IMR-90 (cell line): Measurements from ENCODE around the gene PLD1. TPM values are rescaled to one million over a fixed set of nuclear protein-coding genes. Genes with fewer than 3 reads are reported as not detected.

Experiments used
- ATAC-seq: fragments of 200-7000 bp; cut with Tn5 transposase; 2 replicates; pipeline ENCODE4 v1.9.1; 2020; ENCODE audit warnings: low read depth, mild to moderate bottlenecking, moderate library complexity
- BruUV-seq: library from RNA; stranded (reverse); fragments of 400-500 nt; replicated peaks from 2 replicates; lab custom pipeline; 2021; lab: Mats Ljungman, UMichigan
- CTCF ChIA-PET: fragments of 300-600 bp; formaldehyde crosslinking; extraction: SDS; loops from one replicate; lab custom pipeline; 2021; ENCODE audit warnings: antibody characterized with exemption; lab: Yijun Ruan, JAX
- POLR2A ChIA-PET: fragments of 300-600 bp; sonication (Branson Sonifier 250); formaldehyde crosslinking; loops from one replicate; lab custom pipeline; 2022; ENCODE audit warnings: antibody characterized with exemption; ENCODE audit not compliant: unreplicated experiment; lab: Charles Lee
- DNase-seq: peaks from one replicate; pipeline ENCODE4 v3.0.0; 2013
- H2AFZ ChIP-seq: replicated peaks from 2 replicates; pipeline ENCODE3; 2013; ENCODE audit warnings: low read length, mild to moderate bottlenecking; ENCODE audit not compliant: poor library complexity
- H2AK5ac ChIP-seq: 2 replicates; pipeline ENCODE4 v1.6.1; 2013; ENCODE audit warnings: low read depth, low read length, inconsistent platforms
- H2AK9ac ChIP-seq: replicated peaks from 2 replicates; pipeline ENCODE3; 2013; ENCODE audit warnings: mild to moderate bottlenecking, low read depth, low read length, moderate library complexity; ENCODE audit not compliant: poor library complexity
- H2BK120ac ChIP-seq: 2 replicates; pipeline ENCODE4 v1.6.1; 2013; ENCODE audit warnings: low read depth, low read length, inconsistent platforms
- H2BK15ac ChIP-seq: 3 replicates; pipeline ENCODE4 v1.6.1; 2013; ENCODE audit warnings: low read depth, low read length, inconsistent platforms
- H2BK20ac ChIP-seq: 2 replicates; pipeline ENCODE4 v1.6.1; 2013; ENCODE audit warnings: low read depth, mild to moderate bottlenecking, inconsistent platforms, low read length, moderate library complexity
- H2BK5ac ChIP-seq: 2 replicates; pipeline ENCODE4 v1.6.1; 2013; ENCODE audit warnings: mild to moderate bottlenecking, low read depth, low read length, inconsistent platforms; ENCODE audit not compliant: poor library complexity, severe bottlenecking
- H3K14ac ChIP-seq: replicated peaks from 2 replicates; pipeline ENCODE4 v1.6.1; 2013; ENCODE audit warnings: low read depth, low read length, inconsistent platforms
- H3K18ac ChIP-seq: 2 replicates; pipeline ENCODE4 v1.6.1; 2013; ENCODE audit warnings: low read depth, low read length, control low read depth
- H3K23ac ChIP-seq: 2 replicates; pipeline ENCODE4 v1.6.1; 2013; ENCODE audit warnings: low read depth, low read length, inconsistent platforms
- H3K27ac ChIP-seq: 2 replicates; pipeline ENCODE4 v1.5.1; 2013; ENCODE audit warnings: mild to moderate bottlenecking, control low read depth, low read length; ENCODE audit not compliant: insufficient read depth
- H3K27me3 ChIP-seq: 2 replicates; pipeline ENCODE4 v1.6.1; 2013; ENCODE audit warnings: low read length; ENCODE audit not compliant: control insufficient read depth, insufficient read depth
- H3K36me3 ChIP-seq: 2 replicates; pipeline ENCODE4 v1.6.1; 2013; ENCODE audit warnings: low read length, mixed read lengths; ENCODE audit not compliant: control insufficient read depth, insufficient read depth
- H3K4ac ChIP-seq: 2 replicates; pipeline ENCODE4 v1.6.1; 2013; ENCODE audit warnings: low read depth, low read length, inconsistent platforms
- H3K4me1 ChIP-seq: 2 replicates; pipeline ENCODE4 v1.6.1; 2013; ENCODE audit warnings: low read length, mixed read lengths; ENCODE audit not compliant: control insufficient read depth, insufficient read depth
- H3K4me2 ChIP-seq: 2 replicates; pipeline ENCODE4 v1.6.1; 2013; ENCODE audit warnings: low read depth, mild to moderate bottlenecking, control low read depth, low read length, moderate library complexity
- H3K4me3 ChIP-seq: 2 replicates; pipeline ENCODE4 v1.5.1; 2013; ENCODE audit warnings: low read depth, mild to moderate bottlenecking, control low read depth, low read length, moderate library complexity; ENCODE audit not compliant: insufficient read depth
- H3K56ac ChIP-seq: 2 replicates; pipeline ENCODE4 v1.6.1; 2013; ENCODE audit warnings: low read length, inconsistent platforms; ENCODE audit not compliant: insufficient read depth; ENCODE audit errors: extremely low read depth
- H3K79me1 ChIP-seq, 2 experiments: 2 replicates each; pipeline ENCODE4 v1.6.1; 2013; ENCODE audit warnings: low read length in 2 of 2, inconsistent platforms in 1 of 2, low read depth in 1 of 2
- H3K9ac ChIP-seq: 2 replicates; pipeline ENCODE4 v1.6.1; 2013; ENCODE audit warnings: low read depth, low read length, control low read depth
- H3K9me1 ChIP-seq: 2 replicates; pipeline ENCODE4 v1.6.1; 2013; ENCODE audit warnings: low read length, inconsistent platforms; ENCODE audit not compliant: insufficient read depth
- H3K9me3 ChIP-seq: 2 replicates; pipeline ENCODE4 v1.6.1; 2013; ENCODE audit warnings: low read length; ENCODE audit not compliant: control insufficient read depth, insufficient read depth
- H4K20me1 ChIP-seq: 2 replicates; pipeline ENCODE4 v1.6.1; 2013; ENCODE audit warnings: low read length, inconsistent platforms; ENCODE audit not compliant: insufficient read depth
- H4K5ac ChIP-seq: 2 replicates; pipeline ENCODE4 v1.6.1; 2013; ENCODE audit warnings: mild to moderate bottlenecking, low read depth, low read length, control low read depth
- H4K8ac ChIP-seq, 2 experiments: 2 replicates each; pipeline ENCODE4 v1.6.1; 2013; ENCODE audit warnings: low read depth in 2 of 2, low read length in 2 of 2, control low read depth in 1 of 2, inconsistent platforms in 1 of 2
- H4K91ac ChIP-seq: 2 replicates; pipeline ENCODE4 v1.6.1; 2013; ENCODE audit warnings: low read depth, low read length, inconsistent platforms; ENCODE audit not compliant: insufficient read depth
- BHLHE40 ChIP-seq: fragments of 150-350 bp; IDR thresholded peaks from 2 replicates; pipeline ENCODE4 v1.6.1; 2016; ENCODE audit warnings: mild to moderate bottlenecking, low read depth, low read length
- CEBPB ChIP-seq: IDR thresholded peaks from 2 replicates; pipeline ENCODE4 v1.6.1; 2012; ENCODE audit warnings: low read depth, low read length, improper control_type of control experiment
- CHD1 ChIP-seq: IDR thresholded peaks from 2 replicates; pipeline ENCODE4 v1.6.1; 2012; ENCODE audit warnings: low read depth, low read length, improper control_type of control experiment
- FOS ChIP-seq: fragments of 150-350 bp; IDR thresholded peaks from 2 replicates; pipeline ENCODE4 v1.6.1; 2016; ENCODE audit warnings: low read depth, low read length
- MAFK ChIP-seq: IDR thresholded peaks from 2 replicates; pipeline ENCODE4 v1.6.1; 2012; ENCODE audit warnings: low read depth, low read length, improper control_type of control experiment
- MAZ ChIP-seq: IDR thresholded peaks from 2 replicates; pipeline ENCODE4 v1.6.1; 2012; ENCODE audit warnings: low read depth, mild to moderate bottlenecking, low read length, improper control_type of control experiment, moderate library complexity, borderline replicate concordance
- MXI1 ChIP-seq: IDR thresholded peaks from 2 replicates; pipeline ENCODE4 v1.6.1; 2012; ENCODE audit warnings: low read depth, mild to moderate bottlenecking, low read length, moderate library complexity, borderline replicate concordance
- NFE2L2 ChIP-seq: fragments of 150-350 bp; IDR thresholded peaks from 2 replicates; pipeline ENCODE4 v1.6.1; 2016; ENCODE audit warnings: low read depth, mild to moderate bottlenecking, low read length
- POLR2A ChIP-seq: IDR thresholded peaks from 2 replicates; pipeline ENCODE4 v1.6.1; 2012; ENCODE audit warnings: mild to moderate bottlenecking, low read depth, low read length
- RAD21 ChIP-seq: IDR thresholded peaks from 2 replicates; pipeline ENCODE4 v1.6.1; 2012; ENCODE audit warnings: low read length, improper control_type of control experiment
- RCOR1 ChIP-seq: IDR thresholded peaks from 2 replicates; pipeline ENCODE4 v1.6.1; 2012; ENCODE audit warnings: mild to moderate bottlenecking, low read length, improper control_type of control experiment; ENCODE audit not compliant: insufficient replicate concordance
- RFX5 ChIP-seq: IDR thresholded peaks from 2 replicates; pipeline ENCODE4 v1.8.0; 2012; ENCODE audit warnings: low read depth, mild to moderate bottlenecking, low read length, moderate library complexity
- SMC3 ChIP-seq: fragments of 150-350 bp; IDR thresholded peaks from 2 replicates; pipeline ENCODE4 v1.6.1; 2016; ENCODE audit warnings: low read depth, mild to moderate bottlenecking, antibody characterized with exemption, low read length, moderate library complexity
- USF2 ChIP-seq: fragments of 150-350 bp; IDR thresholded peaks from 2 replicates; pipeline ENCODE4 v1.6.1; 2017; ENCODE audit warnings: mild to moderate bottlenecking, antibody characterized with exemption, low read length, low read depth
- WGBS, 2 experiments: methylation state at CpG; one replicate each; pipeline versions ENCODE4 v1.1.5 to v1.1.7; 2013; ENCODE audit warnings: missing lambda C conversion rate in 2 of 2; ENCODE audit not compliant: insufficient read length in 1 of 2; ENCODE audit errors: extremely low coverage in 2 of 2; 5-methylcytosine and 5-hydroxymethylcytosine counted together
- dilution Hi-C: fragments of 300-500 bp; cut with HindIII; formaldehyde crosslinking; loops from one replicate; pipeline ENCODE4 v1.14.3; 2018; ENCODE audit warnings: low sequenced_read_pairs; ENCODE audit not compliant: unreplicated experiment
- in situ Hi-C: fragments of 300-500 bp; cut with MboI; formaldehyde crosslinking; loops from 3 replicates; pipeline ENCODE4 v1.14.3; 2019; ENCODE audit warnings: low sequenced_read_pairs, inconsistent platforms, mixed read lengths
- intact Hi-C: fragments of 100-400 bp; cut with micrococcal nuclease; formaldehyde crosslinking; loops from 2 replicates; pipeline ENCODE4 v1.10.0; 2022
- polyA plus RNA-seq, 3 experiments: library from polyadenylated mRNA; depleted of rRNA; stranded (reverse); fragments of >200 nt; gene quantifications; 2 replicates each; pipeline ENCODE4 v1.2.3, GENCODE V29; 2012; ENCODE audit warnings: low replicate concordance in 1 of 3
- total RNA-seq: library from RNA; depleted of rRNA; stranded (reverse); fragments of >200 nt; gene quantifications from 2 replicates; pipeline ENCODE4 v1.2.3, GENCODE V29; 2012
- TF ChIP-seq, protein P1 (sequence below): conservative IDR thresholded peaks from 2 replicates; pipeline ENCODE4 v1.5.1; 2012; ENCODE audit warnings: mild to moderate bottlenecking, low read depth, low read length, improper control_type of control experiment

The PLD1 gene
- total and polyA plus RNA-seq, 2 of the 4 experiments (the other 2 are of a cell fraction), result 3.3 to 9.7 TPM

DNA sequence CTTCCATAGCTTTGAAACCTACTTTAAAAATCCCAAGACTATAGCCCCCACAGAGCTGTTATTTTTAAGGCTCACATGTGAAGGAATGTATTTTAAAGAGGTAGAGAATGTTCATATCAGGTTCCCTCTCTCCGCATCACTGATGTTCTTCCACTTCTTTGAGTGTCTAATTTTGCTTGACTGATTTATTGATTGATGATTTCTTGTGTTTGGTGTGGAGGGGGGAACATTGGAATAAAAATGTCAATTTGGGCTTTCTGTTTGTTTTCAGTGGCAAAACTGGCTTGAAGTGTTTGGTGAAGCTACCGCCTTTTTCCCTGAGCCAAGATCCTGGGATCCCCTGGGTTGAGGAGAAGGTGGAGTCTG lies 30.1 kb upstream of the PLD1 start:
- no peak for ATAC-seq
- no peaks in the 10 kb centered on the region for H3K27me3 ChIP-seq
- peak overlapping the region; percentile 15; the same call in 1 of the 2 replicates for H3K14ac ChIP-seq
- peak overlapping the region; percentile 13; the same call in 1 of the 2 replicates for H4K5ac ChIP-seq
- no peak overlapping the region for H3K4me3 ChIP-seq
- peak overlapping the region; percentile 37; the same call in 1 of the 2 replicates for H4K91ac ChIP-seq
- H3K79me1 ChIP-seq, result no peaks in the 10 kb centered on the region
- no CpG with 5 or more reads among the region's 2 CpGs for WGBS, 2 experiments
- peak overlapping the region; percentile 32; the same call in 1 of the 3 replicates for H2BK15ac ChIP-seq
- ChIA-PET CTCF (no interaction called here), POLR2A (no interaction called here)
- H4K8ac ChIP-seq, result peak overlapping the region in 1 of 2 experiments; percentile 22; a peak in 1 of 4 replicates
- no TSS peak for BruUV-seq
- DNase-seq, result no peak
- peak overlapping the region; percentile 34 for H3K18ac ChIP-seq
- peaks cover 9% of the 10 kb centered on the region for H3K4me1 ChIP-seq
- H2AK5ac ChIP-seq, result peak overlapping the region; percentile 79; the same call in 1 of the 2 replicates
- TF ChIP-seq MAZ (no peak), CHD1 (no peak), NFE2L2 (no peak), MXI1 (no peak), RCOR1 (no peak), FOS (no peak), RAD21 (no peak), MAFK (no peak), POLR2A (no peak), USF2 (no peak), BHLHE40 (no peak), RFX5 (no peak), CEBPB (no peak), SMC3 (no peak)
- TF ChIP-seq, protein P1, sequence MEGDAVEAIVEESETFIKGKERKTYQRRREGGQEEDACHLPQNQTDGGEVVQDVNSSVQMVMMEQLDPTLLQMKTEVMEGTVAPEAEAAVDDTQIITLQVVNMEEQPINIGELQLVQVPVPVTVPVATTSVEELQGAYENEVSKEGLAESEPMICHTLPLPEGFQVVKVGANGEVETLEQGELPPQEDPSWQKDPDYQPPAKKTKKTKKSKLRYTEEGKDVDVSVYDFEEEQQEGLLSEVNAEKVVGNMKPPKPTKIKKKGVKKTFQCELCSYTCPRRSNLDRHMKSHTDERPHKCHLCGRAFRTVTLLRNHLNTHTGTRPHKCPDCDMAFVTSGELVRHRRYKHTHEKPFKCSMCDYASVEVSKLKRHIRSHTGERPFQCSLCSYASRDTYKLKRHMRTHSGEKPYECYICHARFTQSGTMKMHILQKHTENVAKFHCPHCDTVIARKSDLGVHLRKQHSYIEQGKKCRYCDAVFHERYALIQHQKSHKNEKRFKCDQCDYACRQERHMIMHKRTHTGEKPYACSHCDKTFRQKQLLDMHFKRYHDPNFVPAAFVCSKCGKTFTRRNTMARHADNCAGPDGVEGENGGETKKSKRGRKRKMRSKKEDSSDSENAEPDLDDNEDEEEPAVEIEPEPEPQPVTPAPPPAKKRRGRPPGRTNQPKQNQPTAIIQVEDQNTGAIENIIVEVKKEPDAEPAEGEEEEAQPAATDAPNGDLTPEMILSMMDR, result no peak
- H2BK120ac ChIP-seq, result peak overlapping the region; percentile 53; the same call in 1 of the 2 replicates
- no peak overlapping the region for H2BK20ac ChIP-seq
- H3K9me3 ChIP-seq, result no peaks in the 10 kb centered on the region
- peak overlapping the region; percentile 63 for H3K4ac ChIP-seq
- peak overlapping the region; percentile 59 for H2AFZ ChIP-seq
- in situ Hi-C loops (no loop called here), intact Hi-C loops (no loop called here), dilution Hi-C loops (no loop called here)
- no peak overlapping the region for H3K27ac ChIP-seq
- no peak overlapping the region for H2BK5ac ChIP-seq
- H3K36me3 ChIP-seq, result no peaks in the 10 kb centered on the region
- H3K56ac ChIP-seq, result no peak overlapping the region
- H3K9me1 ChIP-seq, result no peaks in the 10 kb centered on the region; the same call in none of the 2 replicates
- H3K9ac ChIP-seq, result no peak overlapping the region; the same call in 1 of the 2 replicates
- H2AK9ac ChIP-seq, result no peak overlapping the region
- H3K23ac ChIP-seq, result peak overlapping the region; percentile 15; the same call in 1 of the 2 replicates
- no peak overlapping the region for H3K4me2 ChIP-seq
- no peaks in the 10 kb centered on the region for H4K20me1 ChIP-seq
